ENCODE data around the gene ANKRD33B.

DNA sequence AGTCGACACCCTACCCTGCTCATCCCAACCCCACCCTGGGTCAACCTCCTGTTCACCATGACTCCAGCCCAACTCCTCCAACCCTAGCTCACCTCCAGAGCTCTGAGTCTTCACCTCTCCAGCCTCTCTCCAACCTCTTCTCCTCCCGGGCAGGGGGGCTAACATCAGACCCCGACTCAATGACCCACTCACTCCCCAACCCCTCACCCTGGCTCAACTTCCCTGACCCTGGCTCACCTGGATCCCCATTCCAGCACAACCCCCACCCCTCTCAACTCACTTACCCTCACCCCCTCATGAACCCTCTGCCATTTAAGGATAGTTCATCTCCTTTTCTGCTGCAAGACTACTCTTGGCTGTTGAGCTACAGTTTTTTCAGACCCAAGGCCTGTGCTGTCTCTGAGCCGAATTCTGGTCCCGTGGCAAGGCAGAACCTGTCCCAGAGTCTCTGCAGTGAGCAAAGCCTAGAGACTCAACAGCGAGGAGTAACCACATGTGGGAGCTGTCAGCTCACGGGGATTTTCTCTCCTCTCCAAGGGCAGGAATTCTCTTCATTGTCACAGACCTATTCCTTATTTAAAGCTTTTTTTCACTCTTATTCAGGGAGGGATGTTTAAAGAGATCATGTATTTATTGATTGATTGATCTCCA is 29.8 kb downstream of the ANKRD33B start:
- TF ChIP-seq POLR2A (IDR thresholded peaks at IDR 0.05) (no peak), EP300 (IDR thresholded peaks at IDR 0.05) (no peak)
- TF ChIP-seq, protein P1, sequence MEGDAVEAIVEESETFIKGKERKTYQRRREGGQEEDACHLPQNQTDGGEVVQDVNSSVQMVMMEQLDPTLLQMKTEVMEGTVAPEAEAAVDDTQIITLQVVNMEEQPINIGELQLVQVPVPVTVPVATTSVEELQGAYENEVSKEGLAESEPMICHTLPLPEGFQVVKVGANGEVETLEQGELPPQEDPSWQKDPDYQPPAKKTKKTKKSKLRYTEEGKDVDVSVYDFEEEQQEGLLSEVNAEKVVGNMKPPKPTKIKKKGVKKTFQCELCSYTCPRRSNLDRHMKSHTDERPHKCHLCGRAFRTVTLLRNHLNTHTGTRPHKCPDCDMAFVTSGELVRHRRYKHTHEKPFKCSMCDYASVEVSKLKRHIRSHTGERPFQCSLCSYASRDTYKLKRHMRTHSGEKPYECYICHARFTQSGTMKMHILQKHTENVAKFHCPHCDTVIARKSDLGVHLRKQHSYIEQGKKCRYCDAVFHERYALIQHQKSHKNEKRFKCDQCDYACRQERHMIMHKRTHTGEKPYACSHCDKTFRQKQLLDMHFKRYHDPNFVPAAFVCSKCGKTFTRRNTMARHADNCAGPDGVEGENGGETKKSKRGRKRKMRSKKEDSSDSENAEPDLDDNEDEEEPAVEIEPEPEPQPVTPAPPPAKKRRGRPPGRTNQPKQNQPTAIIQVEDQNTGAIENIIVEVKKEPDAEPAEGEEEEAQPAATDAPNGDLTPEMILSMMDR (IDR thresholded peaks at IDR 0.05): no peak
